NB4 (cell line): ENCODE data around the gene SNAP25.

Experiments
- DNase-seq: peaks from one replicate; pipeline ENCODE4 v3.0.0; 2010; ENCODE audit warnings: low read depth
- H3K4me3 ChIP-seq: one replicate; pipeline ENCODE4 v1.5.1; 2011; ENCODE audit warnings: mild to moderate bottlenecking, low read depth, low read length, moderate library complexity
- CTCF ChIP-seq: IDR thresholded peaks from one replicate; pipeline ENCODE4 v1.5.1; 2012; ENCODE audit warnings: low read depth, low read length
- MAX ChIP-seq: IDR thresholded peaks from 2 replicates; pipeline ENCODE4 v1.6.1; 2011; ENCODE audit warnings: low read depth, low read length
- MYC ChIP-seq: IDR thresholded peaks from 2 replicates; pipeline ENCODE4 v1.6.1; 2011; ENCODE audit warnings: low read depth, low read length
- POLR2A ChIP-seq: IDR thresholded peaks from 2 replicates; pipeline ENCODE4 v1.6.1; 2011; ENCODE audit warnings: mild to moderate bottlenecking; ENCODE audit not compliant: insufficient read length; ENCODE audit errors: extremely low read depth

The SNAP25 gene

GRCh38 chr20:10219452-10219791 lies 792 bp downstream of the SNAP25 start:
- DNase-seq = peak; percentile 67
- no peak overlapping the region for H3K4me3 ChIP-seq
- TF ChIP-seq MYC (no peak), CTCF (no peak), MAX (peak; percentile 67)

GRCh38 chr20:10219993-10220750 lies 1.5 kb downstream of the SNAP25 start:
- no peak for DNase-seq
- TF ChIP-seq CTCF (no peak), POLR2A (no peak), MAX (no peak), MYC (no peak)
- no peak overlapping the region for H3K4me3 ChIP-seq

GRCh38 chr20:10221021-10221420 lies 2.4 kb downstream of the SNAP25 start:
- TF ChIP-seq MYC (no peak), CTCF (no peak), POLR2A (no peak), MAX (no peak)
- no peak overlapping the region for H3K4me3 ChIP-seq
- no peak for DNase-seq

GRCh38 chr20:10225439-10226060 lies 6.9 kb downstream of the SNAP25 start:
- TF ChIP-seq CTCF (peak; percentile 46), MYC (no peak)
- no peak overlapping the region for H3K4me3 ChIP-seq
- peak; percentile 45 for DNase-seq

- TF ChIP-seq POLR2A = no peak
- TF ChIP-seq CTCF = no peak
- TF ChIP-seq MAX = no peak
- TF ChIP-seq MYC = no peak
- no peak for DNase-seq
- no peak overlapping the region for H3K4me3 ChIP-seq
Observed at GRCh38 chr20:10228330-10228729, 9.7 kb downstream of the SNAP25 start.
